ENCODE results near the gene CRMP1. TPM values are rescaled to one million over a fixed set of nuclear protein-coding genes. Genes with fewer than 3 reads are reported as not detected.

The CRMP1 gene
- total and polyA plus RNA-seq, 9 of the 15 experiments (the other 6 are each of a cell fraction or from before 2014, with no cell fraction given) = 0.03 to 0.04 TPM; not detected in 7

DNA sequence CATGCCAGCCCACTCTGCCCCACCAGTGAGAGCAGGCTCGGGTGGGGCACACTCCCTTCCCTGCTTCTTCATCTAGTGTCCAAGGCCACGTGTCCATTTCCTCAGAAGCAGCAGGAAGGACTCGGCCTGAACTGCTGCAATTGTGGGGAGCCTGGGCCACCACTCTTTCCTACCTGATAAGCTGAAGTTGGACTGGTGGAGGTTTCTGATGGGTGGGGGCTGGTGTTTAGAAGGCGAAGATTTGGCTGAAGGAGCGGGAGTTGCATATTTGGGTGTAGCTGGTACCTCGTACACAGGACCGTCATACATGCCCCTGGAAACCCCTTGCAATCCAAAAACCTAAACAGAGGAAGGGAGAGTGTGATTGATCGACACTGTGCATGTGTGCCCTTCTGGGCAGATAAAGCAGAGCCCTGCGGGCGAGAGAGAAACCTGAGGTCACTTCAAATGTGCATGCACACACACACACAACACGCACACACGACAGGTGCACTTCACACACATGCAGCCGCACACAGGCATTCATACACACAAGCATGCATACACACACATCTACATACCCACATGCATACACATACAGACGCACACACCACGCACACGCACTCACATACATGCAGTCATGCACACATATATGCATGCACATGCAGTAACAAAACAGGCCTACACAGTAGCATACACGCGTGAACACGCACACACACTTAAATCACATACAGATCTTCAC is 67.4 kb downstream of the CRMP1 start (continued):
- no peak for TF ChIP-seq ESRRB (CRISPR knock-in tag; IDR thresholded peaks at IDR 0.05; ENCODE audit: borderline replicate concordance)
- no peak for TF ChIP-seq CEBPZ (IDR thresholded peaks at IDR 0.05; ENCODE audit: borderline replicate concordance, low read depth, low read length)

DNA sequence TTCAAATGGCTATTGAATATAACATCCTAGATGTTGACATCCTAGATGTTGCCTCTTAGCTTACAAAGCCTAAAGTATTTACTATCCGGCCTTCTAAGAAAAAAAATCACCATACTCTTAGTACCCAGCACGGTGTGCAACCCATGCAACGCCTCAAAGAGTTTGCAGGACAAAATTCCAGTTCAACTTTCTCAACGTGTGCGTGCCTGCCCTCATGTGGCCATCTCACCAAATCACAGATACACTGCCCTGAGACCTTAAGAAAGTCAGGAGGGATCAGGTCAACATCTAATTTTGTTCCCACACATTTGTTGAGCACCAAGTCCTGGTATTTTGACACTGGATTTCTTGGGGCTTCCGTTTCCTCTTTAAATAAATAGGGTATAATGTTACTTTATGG is 68.3 kb downstream of the CRMP1 start:
- H3K4me3 ChIP-seq = no peak overlapping the region

More for the DNA sequence above, 68.3 kb downstream of the CRMP1 start:
- in situ Hi-C loops (cut with MboI) (loop anchor here (25.0 kb wide), 1 partner anchor 1337 kb away; no protein-coding TSS in a partner anchor), intact Hi-C loops (cut with micrococcal nuclease) (no loop called here)
- H3K4me2 ChIP-seq (ENCODE audit: insufficient read depth, low read length) = no peak overlapping the region
- H3K9me1 ChIP-seq (ENCODE audit: control insufficient read depth, insufficient read depth, low read length) = no peaks in the 10 kb centered on the region
- WGBS (ENCODE audit: insufficient coverage, low coverage, missing lambda C conversion rate) = 7% methylated on average over 6 of the region's 6 CpGs
- DNase-seq (ENCODE audit: extremely low read depth in 1 of 4, low spot score in 3 of 4) (peak; percentile 37 to 49 (median 42)), ATAC-seq (peak; percentile 72), FAIRE-seq (peak; percentile 85)
- no TSS peak for BruUV-seq (replicated peaks)
- no peaks in the 10 kb centered on the region for H3K36me3 ChIP-seq (ENCODE audit: control insufficient read depth, insufficient read depth, low read length)
- no peaks in the 10 kb centered on the region for H3K79me2 ChIP-seq (ENCODE audit: control insufficient read depth, insufficient read depth, low read length)
- ChIA-PET CTCF (ENCODE audit: low intra/inter-chr PET ratio) (interaction anchor here (0.6 kb wide), 1 partner anchor 799 kb away, joined by 3 read pairs; no protein-coding TSS in a partner anchor), POLR2A (no interaction called here)
- H3K9me3 ChIP-seq (replicated peaks; ENCODE audit: control insufficient read depth, insufficient read depth, low read depth, low read length) = no peaks in the 10 kb centered on the region
- no peaks in the 10 kb centered on the region for H3K4me1 ChIP-seq (replicated peaks in 1 of 2; ENCODE audit: control insufficient read depth in 2 of 2, insufficient read depth in 2 of 2, low read length in 2 of 2)
- H3K27me3 ChIP-seq (ENCODE audit: control insufficient read depth in 2 of 2, insufficient read depth in 2 of 2, low read length in 2 of 2) = peaks cover 6 to 12% of the 10 kb centered on the region in 2 experiments; a peak in 2 of 5 replicates
- no peaks in the 10 kb centered on the region; the same call in 1 of the 2 replicates for H4K20me1 ChIP-seq (replicated peaks; ENCODE audit: control insufficient read depth, insufficient read depth, low read length)
- TF ChIP-seq EP300 (IDR thresholded peaks at IDR 0.05; ENCODE audit: low read length) = no peak
- peak; percentile 17 to 53; a peak in 2 of 4 replicates for TF ChIP-seq RAD21 (CRISPR knock-in tag; conservative IDR thresholded peaks at IDR 0.05 in 1 of 2, IDR thresholded peaks at IDR 0.05 in 1 of 2)
- TF ChIP-seq, protein P1, sequence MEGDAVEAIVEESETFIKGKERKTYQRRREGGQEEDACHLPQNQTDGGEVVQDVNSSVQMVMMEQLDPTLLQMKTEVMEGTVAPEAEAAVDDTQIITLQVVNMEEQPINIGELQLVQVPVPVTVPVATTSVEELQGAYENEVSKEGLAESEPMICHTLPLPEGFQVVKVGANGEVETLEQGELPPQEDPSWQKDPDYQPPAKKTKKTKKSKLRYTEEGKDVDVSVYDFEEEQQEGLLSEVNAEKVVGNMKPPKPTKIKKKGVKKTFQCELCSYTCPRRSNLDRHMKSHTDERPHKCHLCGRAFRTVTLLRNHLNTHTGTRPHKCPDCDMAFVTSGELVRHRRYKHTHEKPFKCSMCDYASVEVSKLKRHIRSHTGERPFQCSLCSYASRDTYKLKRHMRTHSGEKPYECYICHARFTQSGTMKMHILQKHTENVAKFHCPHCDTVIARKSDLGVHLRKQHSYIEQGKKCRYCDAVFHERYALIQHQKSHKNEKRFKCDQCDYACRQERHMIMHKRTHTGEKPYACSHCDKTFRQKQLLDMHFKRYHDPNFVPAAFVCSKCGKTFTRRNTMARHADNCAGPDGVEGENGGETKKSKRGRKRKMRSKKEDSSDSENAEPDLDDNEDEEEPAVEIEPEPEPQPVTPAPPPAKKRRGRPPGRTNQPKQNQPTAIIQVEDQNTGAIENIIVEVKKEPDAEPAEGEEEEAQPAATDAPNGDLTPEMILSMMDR (IDR thresholded peaks at IDR 0.05 in 2 of 3, conservative IDR thresholded peaks at IDR 0.05 in 1 of 3; ENCODE audit: insufficient read depth in 2 of 3, low read depth in 1 of 3, low read length in 3 of 3) = peak; percentile 41 to 55 (median 50)
- TF ChIP-seq FOXP1 (CRISPR knock-in tag; IDR thresholded peaks at IDR 0.05) = no peak
- H2AFZ ChIP-seq (ENCODE audit: low read depth, low read length) = no peak overlapping the region
- no peak overlapping the region for H3K9ac ChIP-seq (ENCODE audit: insufficient read depth in 1 of 2, low read depth in 2 of 2, low read length in 2 of 2)
- H3K27ac ChIP-seq (ENCODE audit: extremely low read depth, low read depth, low read length) = no peak overlapping the region
